GM23338 (cell line): ENCODE measurements around the gene KRT81. TPM values are rescaled to one million over a fixed set of nuclear protein-coding genes. Genes with fewer than 3 reads are reported as not detected.
A peak's percentile ranks its signal among the peaks of the same experiment; 100 is the strongest.

Source experiments
- ATAC-seq: fragments of 200-7000 bp; cut with Tn5 transposase; 3 replicates; pipeline ENCODE4 v1.9.1; 2020
- DNase-seq: peaks from one replicate; pipeline ENCODE4 v3.0.0-alpha.2; 2015; ENCODE audit warnings: low spot score
- H2AFZ ChIP-seq: fragments of 200-600 bp; sonication (generic); 2 replicates; pipeline ENCODE4 v1.8.0; 2016; ENCODE audit warnings: antibody characterized with exemption, mild to moderate bottlenecking, moderate library complexity
- H3F3A ChIP-seq: fragments of 200-600 bp; sonication (generic); replicated peaks from 2 replicates; pipeline ENCODE4 v1.8.0; 2017; ENCODE audit warnings: antibody characterized with exemption, mixed run types, low read depth
- H3K27ac ChIP-seq: fragments of 200-600 bp; sonication (generic); 2 replicates; pipeline ENCODE4 v1.6.1; 2016; ENCODE audit warnings: low read depth
- H3K27me3 ChIP-seq: fragments of 200-600 bp; sonication (generic); 2 replicates; pipeline ENCODE4 v1.8.0; 2016; ENCODE audit warnings: mild to moderate bottlenecking, mixed run types, moderate library complexity; ENCODE audit not compliant: insufficient read depth
- H3K36me3 ChIP-seq: fragments of 200-600 bp; sonication (generic); 2 replicates; pipeline ENCODE4 v1.8.0; 2016; ENCODE audit warnings: mild to moderate bottlenecking; ENCODE audit not compliant: insufficient read depth
- H3K4me1 ChIP-seq: fragments of 200-600 bp; sonication (generic); 2 replicates; pipeline ENCODE4 v1.8.0; 2016; ENCODE audit warnings: mild to moderate bottlenecking, moderate library complexity; ENCODE audit not compliant: insufficient read depth
- H3K4me2 ChIP-seq: fragments of 200-600 bp; sonication (generic); 2 replicates; pipeline ENCODE4 v1.7.1; 2017; ENCODE audit warnings: mixed run types
- H3K4me3 ChIP-seq: fragments of 200-600 bp; sonication (generic); 2 replicates; pipeline ENCODE4 v1.6.1; 2016; ENCODE audit warnings: mixed run types
- H3K79me2 ChIP-seq: fragments of 200-600 bp; sonication (generic); replicated peaks from 2 replicates; pipeline ENCODE4 v1.8.0; 2017; ENCODE audit warnings: mild to moderate bottlenecking; ENCODE audit not compliant: insufficient read depth
- H3K9me2 ChIP-seq: fragments of 200-600 bp; sonication (generic); 2 replicates; pipeline ENCODE4 v1.8.0; 2017; ENCODE audit not compliant: insufficient read depth
- H4K20me1 ChIP-seq: fragments of 200-600 bp; sonication (generic); replicated peaks from 2 replicates; pipeline ENCODE4 v1.8.0; 2017; ENCODE audit warnings: mild to moderate bottlenecking; ENCODE audit not compliant: insufficient read depth
- H3K27ac Mint-ChIP-seq: 2 replicates; pipeline ENCODE4 v1.8.0; 2020; ENCODE audit warnings: inconsistent platforms, mild to moderate bottlenecking, moderate library complexity, mixed read lengths
- H3K27me3 Mint-ChIP-seq: 3 replicates; pipeline ENCODE4 v1.8.0; 2022; ENCODE audit warnings: low read depth, mild to moderate bottlenecking, moderate library complexity, mixed read lengths, inconsistent platforms; ENCODE audit not compliant: insufficient read depth, poor library complexity
- H3K36me3 Mint-ChIP-seq: 3 replicates; pipeline ENCODE4 v1.8.0; 2021; ENCODE audit warnings: low read depth, mild to moderate bottlenecking, inconsistent platforms, moderate library complexity, mixed read lengths
- H3K4me1 Mint-ChIP-seq: 3 replicates; pipeline ENCODE4 v1.8.0; 2020; ENCODE audit warnings: mild to moderate bottlenecking, inconsistent platforms, mixed read lengths
- H3K4me3 Mint-ChIP-seq: 3 replicates; pipeline ENCODE4 v1.8.0; 2021; ENCODE audit warnings: moderate library complexity, mild to moderate bottlenecking, inconsistent platforms, mixed read lengths
- H3K9me3 Mint-ChIP-seq: 3 replicates; pipeline ENCODE4 v1.8.0; 2020; ENCODE audit warnings: moderate library complexity, mild to moderate bottlenecking, inconsistent platforms, mixed read lengths
- CREB1 ChIP-seq: fragments of 250-450 bp; sonication (Bioruptor Pico); IDR thresholded peaks from 2 replicates; pipeline ENCODE4 v1.5.0; 2020; ENCODE audit warnings: low read depth, mild to moderate bottlenecking, moderate library complexity
- CTCF ChIP-seq, 2 experiments: fragments of 200-600 bp in 1 of 2; sonication (generic) in 1 of 2; conservative IDR thresholded peaks; 2 replicates each; pipeline versions ENCODE4 v1.5.1 to v1.6.1; 2016 to 2017; ENCODE audit warnings: antibody characterized with exemption in 2 of 2, low read depth in 2 of 2, mild to moderate bottlenecking in 2 of 2, moderate library complexity in 1 of 2
- EZH2 ChIP-seq: fragments of 200-600 bp; sonication (generic); IDR thresholded peaks from one replicate; pipeline ENCODE4 v1.8.0; 2017; ENCODE audit warnings: antibody characterized with exemption, mild to moderate bottlenecking, low read depth; ENCODE audit not compliant: unreplicated experiment
- EZH2phosphoT487 ChIP-seq: fragments of 200-600 bp; sonication (generic); IDR thresholded peaks from one replicate; pipeline ENCODE4 v1.8.1; 2018; ENCODE audit warnings: antibody characterized with exemption; ENCODE audit not compliant: unreplicated experiment
- JUNB ChIP-seq: IDR thresholded peaks from one replicate; pipeline ENCODE4 v1.6.1; 2016; ENCODE audit warnings: antibody characterized with exemption; ENCODE audit not compliant: unreplicated experiment
- NANOG ChIP-seq: IDR thresholded peaks from 2 replicates; pipeline ENCODE4 v1.6.1; 2016; ENCODE audit warnings: antibody characterized with exemption, borderline replicate concordance
- POLR2AphosphoS5 ChIP-seq: IDR thresholded peaks from 2 replicates; pipeline ENCODE4 v1.6.1; 2016; ENCODE audit warnings: antibody characterized with exemption, low read depth
- REST ChIP-seq: IDR thresholded peaks from one replicate; pipeline ENCODE4 v1.6.1; 2018; ENCODE audit warnings: antibody characterized with exemption; ENCODE audit not compliant: unreplicated experiment
- STAT1 ChIP-seq: IDR thresholded peaks from one replicate; pipeline ENCODE4 v1.6.1; 2016; ENCODE audit warnings: antibody characterized with exemption; ENCODE audit not compliant: unreplicated experiment
- ZNF114 ChIP-seq: fragments of 250-450 bp; sonication (Bioruptor Pico); IDR thresholded peaks from 2 replicates; pipeline ENCODE4 v1.5.0; 2020; ENCODE audit warnings: mild to moderate bottlenecking, moderate library complexity
- ZNF331 ChIP-seq: fragments of 250-450 bp; sonication (Bioruptor Pico); IDR thresholded peaks from 2 replicates; pipeline ENCODE4 v1.5.0; 2020; ENCODE audit warnings: low read depth, mild to moderate bottlenecking, moderate library complexity
- polyA plus RNA-seq: library from polyadenylated mRNA; unstranded; fragments of >200 nt; fragmentation: Nextera tagmentation; extraction: Ambion mirVana; gene quantifications from 2 replicates; pipeline ENCODE4 v1.2.1, GENCODE V29; 2016
- total RNA-seq: library from RNA; depleted of rRNA; stranded (reverse); fragments of >200 nt; shearing (Covaris generic); gene quantifications from 2 replicates; pipeline ENCODE4 v1.2.3, GENCODE V29; 2014
- TF ChIP-seq, protein P1 (sequence below): fragments of 250-450 bp; sonication (Bioruptor Pico); IDR thresholded peaks from 2 replicates; pipeline ENCODE4 v1.5.0; 2020; ENCODE audit warnings: mild to moderate bottlenecking, moderate library complexity
- TF ChIP-seq, protein P2 (sequence below): IDR thresholded peaks from 2 replicates; pipeline ENCODE4 v1.6.1; 2016; ENCODE audit warnings: antibody characterized with exemption

The KRT81 gene
- total and polyA plus RNA-seq, 2 experiments from 2014 or later, result not detected

GRCh38 chr12:52247622-52248540 is 43.5 kb downstream of the KRT81 start:
- H3K27me3 Mint-ChIP-seq, result peaks cover 35% of the 10 kb centered on the region
- no peak overlapping the region for H3K4me3 ChIP-seq
- H3K9me3 Mint-ChIP-seq, result no peaks in the 10 kb centered on the region
- peak overlapping the region; percentile 12; the same call in 1 of the 3 replicates for H3K4me3 Mint-ChIP-seq
- H4K20me1 ChIP-seq, result no peaks in the 10 kb centered on the region
- DNase-seq (no peak), ATAC-seq (no peak)
- H3K4me1 ChIP-seq, result no peaks in the 10 kb centered on the region
- peaks cover 50% of the 10 kb centered on the region for H3K4me1 Mint-ChIP-seq
- TF ChIP-seq ZNF114 (CRISPR knock-in tag), result no peak
- no peak for TF ChIP-seq JUNB
- TF ChIP-seq EZH2phosphoT487, result no peak
- no peak for TF ChIP-seq CTCF (conservative IDR thresholded peaks at IDR 0.05; ENCODE audit: low read depth in 2 of 2)
- TF ChIP-seq, protein P1, sequence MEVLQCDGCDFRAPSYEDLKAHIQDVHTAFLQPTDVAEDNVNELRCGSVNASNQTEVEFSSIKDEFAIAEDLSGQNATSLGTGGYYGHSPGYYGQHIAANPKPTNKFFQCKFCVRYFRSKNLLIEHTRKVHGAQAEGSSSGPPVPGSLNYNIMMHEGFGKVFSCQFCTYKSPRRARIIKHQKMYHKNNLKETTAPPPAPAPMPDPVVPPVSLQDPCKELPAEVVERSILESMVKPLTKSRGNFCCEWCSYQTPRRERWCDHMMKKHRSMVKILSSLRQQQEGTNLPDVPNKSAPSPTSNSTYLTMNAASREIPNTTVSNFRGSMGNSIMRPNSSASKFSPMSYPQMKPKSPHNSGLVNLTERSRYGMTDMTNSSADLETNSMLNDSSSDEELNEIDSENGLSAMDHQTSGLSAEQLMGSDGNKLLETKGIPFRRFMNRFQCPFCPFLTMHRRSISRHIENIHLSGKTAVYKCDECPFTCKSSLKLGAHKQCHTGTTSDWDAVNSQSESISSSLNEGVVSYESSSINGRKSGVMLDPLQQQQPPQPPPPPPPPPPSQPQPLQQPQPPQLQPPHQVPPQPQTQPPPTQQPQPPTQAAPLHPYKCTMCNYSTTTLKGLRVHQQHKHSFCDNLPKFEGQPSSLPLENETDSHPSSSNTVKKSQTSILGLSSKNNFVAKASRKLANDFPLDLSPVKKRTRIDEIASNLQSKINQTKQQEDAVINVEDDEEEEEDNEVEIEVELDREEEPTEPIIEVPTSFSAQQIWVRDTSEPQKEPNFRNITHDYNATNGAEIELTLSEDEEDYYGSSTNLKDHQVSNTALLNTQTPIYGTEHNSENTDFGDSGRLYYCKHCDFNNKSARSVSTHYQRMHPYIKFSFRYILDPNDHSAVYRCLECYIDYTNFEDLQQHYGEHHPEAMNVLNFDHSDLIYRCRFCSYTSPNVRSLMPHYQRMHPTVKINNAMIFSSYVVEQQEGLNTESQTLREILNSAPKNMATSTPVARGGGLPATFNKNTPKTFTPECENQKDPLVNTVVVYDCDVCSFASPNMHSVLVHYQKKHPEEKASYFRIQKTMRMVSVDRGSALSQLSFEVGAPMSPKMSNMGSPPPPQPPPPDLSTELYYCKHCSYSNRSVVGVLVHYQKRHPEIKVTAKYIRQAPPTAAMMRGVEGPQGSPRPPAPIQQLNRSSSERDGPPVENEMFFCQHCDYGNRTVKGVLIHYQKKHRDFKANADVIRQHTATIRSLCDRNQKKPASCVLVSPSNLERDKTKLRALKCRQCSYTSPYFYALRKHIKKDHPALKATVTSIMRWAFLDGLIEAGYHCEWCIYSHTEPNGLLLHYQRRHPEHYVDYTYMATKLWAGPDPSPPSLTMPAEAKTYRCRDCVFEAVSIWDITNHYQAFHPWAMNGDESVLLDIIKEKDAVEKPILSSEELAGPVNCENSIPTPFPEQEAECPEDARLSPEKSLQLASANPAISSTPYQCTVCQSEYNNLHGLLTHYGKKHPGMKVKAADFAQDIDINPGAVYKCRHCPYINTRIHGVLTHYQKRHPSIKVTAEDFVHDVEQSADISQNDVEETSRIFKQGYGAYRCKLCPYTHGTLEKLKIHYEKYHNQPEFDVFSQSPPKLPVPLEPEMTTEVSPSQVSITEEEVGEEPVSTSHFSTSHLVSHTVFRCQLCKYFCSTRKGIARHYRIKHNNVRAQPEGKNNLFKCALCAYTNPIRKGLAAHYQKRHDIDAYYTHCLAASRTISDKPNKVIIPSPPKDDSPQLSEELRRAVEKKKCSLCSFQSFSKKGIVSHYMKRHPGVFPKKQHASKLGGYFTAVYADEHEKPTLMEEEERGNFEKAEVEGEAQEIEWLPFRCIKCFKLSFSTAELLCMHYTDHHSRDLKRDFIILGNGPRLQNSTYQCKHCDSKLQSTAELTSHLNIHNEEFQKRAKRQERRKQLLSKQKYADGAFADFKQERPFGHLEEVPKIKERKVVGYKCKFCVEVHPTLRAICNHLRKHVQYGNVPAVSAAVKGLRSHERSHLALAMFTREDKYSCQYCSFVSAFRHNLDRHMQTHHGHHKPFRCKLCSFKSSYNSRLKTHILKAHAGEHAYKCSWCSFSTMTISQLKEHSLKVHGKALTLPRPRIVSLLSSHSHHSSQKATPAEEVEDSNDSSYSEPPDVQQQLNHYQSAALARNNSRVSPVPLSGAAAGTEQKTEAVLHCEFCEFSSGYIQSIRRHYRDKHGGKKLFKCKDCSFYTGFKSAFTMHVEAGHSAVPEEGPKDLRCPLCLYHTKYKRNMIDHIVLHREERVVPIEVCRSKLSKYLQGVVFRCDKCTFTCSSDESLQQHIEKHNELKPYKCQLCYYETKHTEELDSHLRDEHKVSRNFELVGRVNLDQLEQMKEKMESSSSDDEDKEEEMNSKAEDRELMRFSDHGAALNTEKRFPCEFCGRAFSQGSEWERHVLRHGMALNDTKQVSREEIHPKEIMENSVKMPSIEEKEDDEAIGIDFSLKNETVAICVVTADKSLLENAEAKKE (CRISPR knock-in tag), result no peak
- no peak for TF ChIP-seq REST
- TF ChIP-seq NANOG, result no peak
- TF ChIP-seq STAT1, result no peak
- TF ChIP-seq POLR2AphosphoS5, result no peak
- TF ChIP-seq EZH2, result no peak
- TF ChIP-seq CREB1 (CRISPR knock-in tag), result no peak
- TF ChIP-seq, protein P2, sequence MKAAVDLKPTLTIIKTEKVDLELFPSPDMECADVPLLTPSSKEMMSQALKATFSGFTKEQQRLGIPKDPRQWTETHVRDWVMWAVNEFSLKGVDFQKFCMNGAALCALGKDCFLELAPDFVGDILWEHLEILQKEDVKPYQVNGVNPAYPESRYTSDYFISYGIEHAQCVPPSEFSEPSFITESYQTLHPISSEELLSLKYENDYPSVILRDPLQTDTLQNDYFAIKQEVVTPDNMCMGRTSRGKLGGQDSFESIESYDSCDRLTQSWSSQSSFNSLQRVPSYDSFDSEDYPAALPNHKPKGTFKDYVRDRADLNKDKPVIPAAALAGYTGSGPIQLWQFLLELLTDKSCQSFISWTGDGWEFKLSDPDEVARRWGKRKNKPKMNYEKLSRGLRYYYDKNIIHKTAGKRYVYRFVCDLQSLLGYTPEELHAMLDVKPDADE, result no peak
- TF ChIP-seq ZNF331 (CRISPR knock-in tag), result no peak
- H3K79me2 ChIP-seq, result no peaks in the 10 kb centered on the region
- no peak overlapping the region for H3K27ac ChIP-seq
- H3K4me2 ChIP-seq, result peak overlapping the region; percentile 48; the same call in 1 of the 2 replicates
- H3K36me3 Mint-ChIP-seq, result 0 out of 3 replicates have a peak, but pooled peaks cover 3% of the 10 kb centered on the region
- H3K27me3 ChIP-seq, result peaks cover 25% of the 10 kb centered on the region
- H3K9me2 ChIP-seq, result no peaks in the 10 kb centered on the region
- no peak overlapping the region for H2AFZ ChIP-seq
- no peak overlapping the region for H3K27ac Mint-ChIP-seq
- H3K36me3 ChIP-seq, result no peaks in the 10 kb centered on the region
- H3F3A ChIP-seq, result no peaks in the 10 kb centered on the region
